Measurements from ENCODE around the gene PGBD5. TPM values are rescaled to one million over a fixed set of nuclear protein-coding genes. Genes with fewer than 3 reads are reported as not detected.

The PGBD5 gene
- polyA plus RNA-seq, 3 donors, result 0.44 TPM; not detected in 2

- Mint-ChIP-seq H3K27me3 (ENCODE audit: low read depth in 3 of 3) (peaks cover 2 to 7% (median 5%) of the 10 kb centered on the region in 3 donors), H3K4me3 (no peak overlapping the region), H3K4me1 (peaks cover 12% of the 10 kb centered on the region), H3K27ac (no peak overlapping the region), H3K9me3 (no peaks in the 10 kb centered on the region), H3K36me3 (no peaks in the 10 kb centered on the region)
- intact Hi-C loops (cut with micrococcal nuclease), result no loop called here
- Histone ChIP-seq H3K27me3 (ENCODE audit: control insufficient read depth in 2 of 2, insufficient read depth in 2 of 2, low read length in 2 of 2) (no peaks in the 10 kb centered on the region), H4K20me1 (ENCODE audit: insufficient read depth, low read length) (no peaks in the 10 kb centered on the region), H3K4me2 (replicated peaks; ENCODE audit: extremely low read depth, low read length, poor library complexity, severe bottlenecking) (no peak overlapping the region), H3K4me1 (ENCODE audit: control insufficient read depth in 1 of 2, insufficient read depth in 2 of 2, low read length in 2 of 2) (peaks cover 0 to 5% of the 10 kb centered on the region in 2 donors), H3K36me3 (replicated peaks in 1 of 2; ENCODE audit: control insufficient read depth in 1 of 2, insufficient read depth in 2 of 2, low read length in 2 of 2) (no peaks in the 10 kb centered on the region), H2AFZ (ENCODE audit: insufficient read depth, low read depth, low read length, poor library complexity, severe bottlenecking) (no peak overlapping the region), H3K27ac (ENCODE audit: low read depth in 1 of 2, low read length in 2 of 2) (no peak overlapping the region), H3K9me3 (replicated peaks in 1 of 2; ENCODE audit: control insufficient read depth in 1 of 2, insufficient read depth in 1 of 2, low read length in 2 of 2) (no peaks in the 10 kb centered on the region), H3K79me2 (ENCODE audit: insufficient read depth, low read length) (no peaks in the 10 kb centered on the region), H3K4me3 (replicated peaks in 1 of 3; ENCODE audit: low read depth in 2 of 3, low read length in 3 of 3) (no peak overlapping the region), H3K9ac (ENCODE audit: insufficient read depth, low read length, poor library complexity, severe bottlenecking) (no peak overlapping the region)
- TF ChIP-seq CTCF (IDR thresholded peaks at IDR 0.05), result no peak
- DNase-seq, result no peak
- 80% methylated on average over 12 of the region's 26 CpGs for WGBS (ENCODE audit: insufficient coverage)
Observed at GRCh38 chr1:230300322-230301301, 125.5 kb downstream of the PGBD5 start.

GRCh38 chr1:230299191-230300006, 126.7 kb downstream of the PGBD5 start:
- no peak overlapping the region for H3K4me3 Mint-ChIP-seq
- H4K20me1 ChIP-seq (ENCODE audit: insufficient read depth, low read length), result no peaks in the 10 kb centered on the region
- H3K36me3 ChIP-seq (replicated peaks in 1 of 2; ENCODE audit: control insufficient read depth in 1 of 2, insufficient read depth in 2 of 2, low read length in 2 of 2), result no peaks in the 10 kb centered on the region
- H3K9me3 Mint-ChIP-seq, result no peaks in the 10 kb centered on the region
- no peak for TF ChIP-seq CTCF (IDR thresholded peaks at IDR 0.05)
- intact Hi-C loops (cut with micrococcal nuclease), result no loop called here
- no peak for DNase-seq
- no peak overlapping the region for H3K9ac ChIP-seq (ENCODE audit: insufficient read depth, low read length, poor library complexity, severe bottlenecking)
- peaks cover 0 to 7% (median 5%) of the 10 kb centered on the region in 3 donors for H3K27me3 Mint-ChIP-seq (ENCODE audit: low read depth in 3 of 3)
- WGBS (ENCODE audit: insufficient coverage), result 48% methylated on average over 15 of the region's 15 CpGs
- no peak overlapping the region for H3K4me2 ChIP-seq (replicated peaks; ENCODE audit: extremely low read depth, low read length, poor library complexity, severe bottlenecking)
- H3K36me3 Mint-ChIP-seq, result no peaks in the 10 kb centered on the region
- peaks cover 12% of the 10 kb centered on the region for H3K4me1 Mint-ChIP-seq
- H3K4me1 ChIP-seq (ENCODE audit: control insufficient read depth in 1 of 2, insufficient read depth in 2 of 2, low read length in 2 of 2), result peaks cover 0 to 5% of the 10 kb centered on the region in 2 donors
- H3K27me3 ChIP-seq (ENCODE audit: control insufficient read depth in 2 of 2, insufficient read depth in 2 of 2, low read length in 2 of 2), result no peaks in the 10 kb centered on the region
- no peak overlapping the region for H3K27ac ChIP-seq (ENCODE audit: low read depth in 1 of 2, low read length in 2 of 2)
- no peaks in the 10 kb centered on the region for H3K79me2 ChIP-seq (ENCODE audit: insufficient read depth, low read length)
- no peak overlapping the region for H2AFZ ChIP-seq (ENCODE audit: insufficient read depth, low read depth, low read length, poor library complexity, severe bottlenecking)
- no peaks in the 10 kb centered on the region for H3K9me3 ChIP-seq (replicated peaks in 1 of 2; ENCODE audit: control insufficient read depth in 1 of 2, insufficient read depth in 1 of 2, low read length in 2 of 2)
- no peak overlapping the region for H3K4me3 ChIP-seq (replicated peaks in 1 of 3; ENCODE audit: low read depth in 2 of 3, low read length in 3 of 3)
- peak overlapping the region in 3 of 7 donors; percentile 26 to 50 (median 31) for H3K27ac Mint-ChIP-seq

Measured in CD14-positive monocyte (primary cell).